IPS-18a (cell line): ENCODE measurements around the gene DHRS3.

Experiments
- H3K27ac ChIP-seq: one replicate; pipeline ENCODE4 v1.5.1; 2013; ENCODE audit warnings: low read length
- H3K27me3 ChIP-seq: one replicate; pipeline ENCODE4 v1.6.1; 2013; ENCODE audit warnings: mild to moderate bottlenecking, low read length; ENCODE audit not compliant: control insufficient read depth, insufficient read depth
- H3K36me3 ChIP-seq: one replicate; pipeline ENCODE4 v1.6.1; 2013; ENCODE audit warnings: low read depth, low read length; ENCODE audit not compliant: control insufficient read depth
- H3K4me1 ChIP-seq: one replicate; pipeline ENCODE4 v1.6.1; 2013; ENCODE audit warnings: low read depth, low read length; ENCODE audit not compliant: control insufficient read depth
- H3K4me3 ChIP-seq: one replicate; pipeline ENCODE4 v1.5.1; 2013; ENCODE audit warnings: low read length
- H3K9ac ChIP-seq: one replicate; pipeline ENCODE4 v1.6.1; 2013; ENCODE audit warnings: mild to moderate bottlenecking, low read length, moderate library complexity
- H3K9me3 ChIP-seq: one replicate; pipeline ENCODE4 v1.6.1; 2013; ENCODE audit warnings: low read depth, low read length; ENCODE audit not compliant: control insufficient read depth

Gene DHRS3

GRCh38 chr1:12621346-12622335, 3.6 kb upstream of the DHRS3 start:
- H3K9ac ChIP-seq: no peak overlapping the region
- no peak overlapping the region for H3K4me3 ChIP-seq
- H3K4me1 ChIP-seq: peaks cover 8% of the 10 kb centered on the region
- no peaks in the 10 kb centered on the region for H3K9me3 ChIP-seq
- H3K36me3 ChIP-seq: no peaks in the 10 kb centered on the region
- no peaks in the 10 kb centered on the region for H3K27me3 ChIP-seq
- H3K27ac ChIP-seq: no peak overlapping the region

GRCh38 chr1:12620931-12621330, 2.9 kb upstream of the DHRS3 start:
- Histone ChIP-seq H3K4me1 (peaks cover 7% of the 10 kb centered on the region), H3K27ac (no peak overlapping the region), H3K36me3 (no peaks in the 10 kb centered on the region), H3K9ac (no peak overlapping the region), H3K9me3 (no peaks in the 10 kb centered on the region), H3K27me3 (no peaks in the 10 kb centered on the region), H3K4me3 (no peak overlapping the region)

GRCh38 chr1:12620488-12620865, 2.5 kb upstream of the DHRS3 start:
- Histone ChIP-seq H3K9me3 (no peaks in the 10 kb centered on the region), H3K4me1 (peaks cover 8% of the 10 kb centered on the region), H3K9ac (no peak overlapping the region), H3K27ac (no peak overlapping the region), H3K27me3 (no peaks in the 10 kb centered on the region), H3K36me3 (no peaks in the 10 kb centered on the region), H3K4me3 (no peak overlapping the region)

- peak overlapping the region; percentile 88 for H3K4me3 ChIP-seq
- no peaks in the 10 kb centered on the region for H3K36me3 ChIP-seq
- H3K9ac ChIP-seq: peak overlapping the region; percentile 74
- H3K27ac ChIP-seq: no peak overlapping the region
- H3K9me3 ChIP-seq: no peaks in the 10 kb centered on the region
- peaks cover 3% of the 10 kb centered on the region for H3K27me3 ChIP-seq
- H3K4me1 ChIP-seq: peaks cover 14% of the 10 kb centered on the region
These were observed 1.9 kb upstream of the DHRS3 start for GRCh38 chr1:12619792-12620487.

DNA sequence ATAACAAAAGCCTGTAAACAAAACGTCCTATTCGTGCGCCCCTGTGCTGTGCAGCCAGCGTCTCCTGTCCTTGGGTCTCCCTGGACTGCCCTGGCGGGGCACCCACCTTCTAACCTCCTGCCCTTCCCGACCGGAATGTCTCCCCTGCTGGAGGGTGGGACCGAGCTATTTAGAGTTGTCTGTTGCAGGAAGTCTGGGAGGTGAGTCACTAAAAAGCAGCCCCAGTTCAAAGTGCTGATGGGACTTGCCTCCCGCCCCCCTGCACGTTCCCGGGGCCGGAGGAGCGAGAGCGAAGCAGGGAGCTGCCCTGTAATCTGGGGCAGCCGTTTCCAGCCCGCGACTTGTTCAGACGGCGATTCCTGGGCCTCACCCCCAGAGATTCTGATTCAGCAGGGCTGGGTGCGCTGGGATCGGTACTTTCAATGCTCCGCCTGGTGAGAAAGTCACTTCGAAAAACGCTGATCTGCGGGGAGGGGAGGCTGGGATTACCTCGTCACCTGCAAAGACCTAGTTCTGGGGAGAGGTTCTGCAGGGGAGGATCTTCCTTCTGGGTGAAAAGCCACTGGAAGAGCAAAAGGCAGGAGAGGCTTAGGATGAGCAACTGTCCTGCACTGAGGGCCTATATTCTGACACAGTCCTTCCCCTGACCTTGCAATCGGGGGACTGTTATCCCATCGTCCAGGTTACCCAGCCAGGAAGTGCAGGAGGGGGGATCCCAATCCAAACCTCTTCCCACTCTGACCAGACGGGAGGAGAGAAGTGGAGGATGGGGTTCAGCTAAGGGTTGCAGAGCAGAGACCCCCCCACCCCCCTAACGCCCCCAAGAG, 1.2 kb upstream of the DHRS3 start:
- peak overlapping the region; percentile 88 for H3K4me3 ChIP-seq
- H3K9me3 ChIP-seq: no peaks in the 10 kb centered on the region
- H3K9ac ChIP-seq: peak overlapping the region; percentile 74
- peaks cover 5% of the 10 kb centered on the region for H3K27me3 ChIP-seq
- H3K27ac ChIP-seq: no peak overlapping the region
- H3K36me3 ChIP-seq: no peaks in the 10 kb centered on the region
- H3K4me1 ChIP-seq: peaks cover 20% of the 10 kb centered on the region

GRCh38 chr1:12618661-12618964, 603 bp upstream of the DHRS3 start:
- Histone ChIP-seq H3K27me3 (peaks cover 5% of the 10 kb centered on the region), H3K9ac (peak overlapping the region; percentile 74), H3K36me3 (no peaks in the 10 kb centered on the region), H3K9me3 (no peaks in the 10 kb centered on the region), H3K27ac (no peak overlapping the region), H3K4me3 (peak overlapping the region; percentile 88), H3K4me1 (peaks cover 20% of the 10 kb centered on the region)

GRCh38 chr1:12617511-12617900, 504 bp downstream of the DHRS3 start:
- peak overlapping the region; percentile 88 for H3K4me3 ChIP-seq
- H3K4me1 ChIP-seq: peaks cover 20% of the 10 kb centered on the region
- no peak overlapping the region for H3K27ac ChIP-seq
- no peaks in the 10 kb centered on the region for H3K9me3 ChIP-seq
- peak overlapping the region; percentile 74 for H3K9ac ChIP-seq
- H3K27me3 ChIP-seq: peaks cover 5% of the 10 kb centered on the region
- peaks cover under 1% of the 10 kb centered on the region for H3K36me3 ChIP-seq

DNA sequence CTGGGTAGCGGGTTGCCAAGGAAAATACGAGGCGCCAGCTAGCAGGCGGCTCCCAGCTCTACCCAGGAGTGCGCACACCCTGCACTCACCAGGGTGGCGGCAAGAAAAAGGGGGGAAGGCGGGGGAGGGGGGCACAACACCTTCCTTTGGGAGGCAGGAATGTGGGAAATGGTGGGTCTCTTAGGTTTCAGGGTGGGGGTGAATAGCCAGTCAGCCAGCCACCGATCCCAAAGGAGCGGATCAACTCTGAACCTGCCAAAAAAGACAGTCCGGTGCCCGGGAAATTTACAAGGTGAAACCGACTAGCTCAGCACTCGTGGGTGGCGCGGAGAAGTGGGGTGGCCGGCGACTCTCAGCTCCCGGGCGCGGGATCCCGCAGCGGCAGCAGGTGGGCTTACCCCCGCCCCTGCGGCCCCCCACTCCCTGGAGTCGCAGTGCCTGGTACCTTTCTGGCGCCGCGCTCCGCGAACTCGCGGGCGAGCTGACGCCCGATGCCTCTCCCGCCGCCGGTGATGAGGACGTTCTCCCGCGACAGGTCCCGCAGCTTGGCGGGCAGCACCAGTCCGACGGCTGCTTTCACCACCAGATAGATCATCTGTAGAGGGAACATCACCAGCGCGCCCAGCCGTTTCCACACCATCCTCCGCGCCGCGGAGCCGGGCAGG, 1.2 kb downstream of the DHRS3 start:
- H3K27ac ChIP-seq: no peak overlapping the region
- H3K9ac ChIP-seq: peak overlapping the region; percentile 74
- peaks cover 20% of the 10 kb centered on the region for H3K4me1 ChIP-seq
- peaks cover 5% of the 10 kb centered on the region for H3K27me3 ChIP-seq
- peak overlapping the region; percentile 88 for H3K4me3 ChIP-seq
- H3K36me3 ChIP-seq: peaks cover 5% of the 10 kb centered on the region
- H3K9me3 ChIP-seq: no peaks in the 10 kb centered on the region

GRCh38 chr1:12615865-12616708, 1.9 kb downstream of the DHRS3 start:
- Histone ChIP-seq H3K4me3 (peak overlapping the region; percentile 88), H3K27me3 (peaks cover 5% of the 10 kb centered on the region), H3K9me3 (no peaks in the 10 kb centered on the region), H3K27ac (peak overlapping the region; percentile 73), H3K36me3 (peaks cover 5% of the 10 kb centered on the region), H3K9ac (peak overlapping the region; percentile 74), H3K4me1 (peaks cover 20% of the 10 kb centered on the region)

DNA sequence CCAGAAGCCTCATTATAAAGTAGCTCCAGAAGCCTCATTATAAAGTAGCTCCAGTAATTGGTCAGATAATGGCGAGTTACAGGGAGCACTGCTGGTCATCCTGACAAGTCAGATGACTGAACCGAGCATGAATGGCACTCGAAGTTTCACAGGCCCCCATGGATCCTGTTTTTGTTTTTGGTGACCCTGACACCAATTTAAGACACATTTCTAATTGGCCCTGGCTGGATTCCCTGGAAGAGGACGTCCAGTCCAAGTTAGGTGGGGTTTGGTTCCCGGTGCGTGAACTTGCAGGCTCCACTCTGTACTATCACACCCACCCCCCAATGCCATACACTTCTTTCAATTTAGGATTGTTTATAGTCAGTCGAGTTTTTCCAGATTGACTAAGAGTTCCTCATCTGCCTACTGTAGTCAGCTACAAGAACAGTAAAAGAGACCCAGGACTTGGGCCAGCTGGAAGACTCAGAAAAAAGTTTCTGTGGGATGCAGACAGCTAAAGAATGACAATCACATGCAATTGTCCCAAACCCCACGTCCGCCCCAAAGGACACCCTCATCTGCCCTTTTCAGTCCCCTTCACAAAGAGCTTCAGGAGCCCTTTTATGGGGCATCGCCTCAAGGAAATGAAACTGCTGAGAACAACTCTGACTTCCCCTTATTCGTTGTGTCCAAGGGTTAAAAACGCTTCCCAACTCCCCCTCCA, 2.7 kb downstream of the DHRS3 start:
- Histone ChIP-seq H3K9me3 (no peaks in the 10 kb centered on the region), H3K27ac (no peak overlapping the region), H3K27me3 (peaks cover 5% of the 10 kb centered on the region), H3K4me3 (peak overlapping the region; percentile 88), H3K9ac (peak overlapping the region; percentile 29), H3K36me3 (peaks cover 5% of the 10 kb centered on the region), H3K4me1 (peaks cover 17% of the 10 kb centered on the region)
